ENCODE data around the gene PRTFDC1. TPM values are rescaled to one million over a fixed set of nuclear protein-coding genes. Genes with fewer than 3 reads are reported as not detected.

The PRTFDC1 gene
- total RNA-seq, 1 donor from 2014 or later: 2.7 TPM

GRCh38 chr10:24908793-24909423, 43.5 kb downstream of the PRTFDC1 start:
- no peak for DNase-seq (ENCODE audit: low spot score)

GRCh38 chr10:24907956-24908355, 44.5 kb downstream of the PRTFDC1 start:
- DNase-seq (ENCODE audit: low spot score): no peak

GRCh38 chr10:24906372-24906771, 46.0 kb downstream of the PRTFDC1 start:
- DNase-seq (ENCODE audit: low spot score): no peak

- DNase-seq (ENCODE audit: low spot score): no peak
Observed at GRCh38 chr10:24904824-24905223, 47.6 kb downstream of the PRTFDC1 start.

- no peak for DNase-seq (ENCODE audit: low spot score)
Observed at GRCh38 chr10:24902400-24902728, 50.0 kb downstream of the PRTFDC1 start.

GRCh38 chr10:24901686-24902399, 50.6 kb downstream of the PRTFDC1 start:
- DNase-seq (ENCODE audit: low spot score): no peak

- DNase-seq (ENCODE audit: low spot score): no peak
Observed at GRCh38 chr10:24900888-24901685, 51.3 kb downstream of the PRTFDC1 start.

GRCh38 chr10:24899571-24899970, 52.8 kb downstream of the PRTFDC1 start:
- no peak for DNase-seq (ENCODE audit: low spot score)

- no peak for DNase-seq (ENCODE audit: low spot score)
Observed at GRCh38 chr10:24898501-24898900, 53.9 kb downstream of the PRTFDC1 start.

GRCh38 chr10:24897326-24897926, 55.0 kb downstream of the PRTFDC1 start:
- no peak for DNase-seq (ENCODE audit: low spot score)

GRCh38 chr10:24894728-24895127, 57.7 kb downstream of the PRTFDC1 start:
- no peak for DNase-seq (ENCODE audit: low spot score)

GRCh38 chr10:24894309-24894708, 58.1 kb downstream of the PRTFDC1 start:
- DNase-seq (ENCODE audit: low spot score): no peak

GRCh38 chr10:24893127-24893526, 59.3 kb downstream of the PRTFDC1 start:
- no peak for DNase-seq (ENCODE audit: low spot score)

- DNase-seq (ENCODE audit: low spot score): no peak
Observed at GRCh38 chr10:24891823-24892222, 60.6 kb downstream of the PRTFDC1 start.

GRCh38 chr10:24889639-24890038, 62.8 kb downstream of the PRTFDC1 start:
- DNase-seq (ENCODE audit: low spot score): no peak

GRCh38 chr10:24887855-24888231, 64.6 kb downstream of the PRTFDC1 start:
- DNase-seq (ENCODE audit: low spot score): no peak

- DNase-seq (ENCODE audit: low spot score): no peak
Observed at GRCh38 chr10:24886290-24886680, 66.1 kb downstream of the PRTFDC1 start.

GRCh38 chr10:24885551-24886289, 66.7 kb downstream of the PRTFDC1 start:
- DNase-seq (ENCODE audit: low spot score): no peak

- no peak for DNase-seq (ENCODE audit: low spot score)
Observed at GRCh38 chr10:24884793-24885192, 67.6 kb downstream of the PRTFDC1 start.

GRCh38 chr10:24884316-24884715, 68.1 kb downstream of the PRTFDC1 start:
- DNase-seq (ENCODE audit: low spot score): no peak

- DNase-seq (ENCODE audit: low spot score): no peak
Observed at GRCh38 chr10:24883176-24883575, 69.2 kb downstream of the PRTFDC1 start.
